T-cell (primary cell): ENCODE data around the gene MORN2. TPM values are rescaled to one million over a fixed set of nuclear protein-coding genes. Genes with fewer than 3 reads are reported as not detected.

Experiments used
- ATAC-seq, 4 experiments: fragments of 200-7000 bp in 3 of 4; fragments of 150-1000 bp in 1 of 4; cut with Tn5 transposase; replicated peaks in 1 of 4; 1 replicate in 3 of 4; 2 replicates in 1 of 4; pipeline ENCODE4 v1.10.0; 2021; ENCODE audit warnings: moderate library complexity in 3 of 4, mild to moderate bottlenecking in 2 of 4, moderate number of reproducible peaks in 1 of 4
- CTCF ChIA-PET, 2 donors: fragments of 300-600 bp; sonication (Branson Sonifier 250); formaldehyde crosslinking; loops; one replicate each; lab custom pipeline; 2022; ENCODE audit warnings: antibody characterized with exemption in 2 of 2; lab: Charles Lee
- POLR2A ChIA-PET, 2 donors: fragments of 300-600 bp; sonication (Branson Sonifier 250); formaldehyde crosslinking; loops; one replicate each; lab custom pipeline; 2022; ENCODE audit warnings: antibody characterized with exemption in 2 of 2; lab: Charles Lee
- DNase-seq, 35 experiments: peaks; one replicate each; pipeline versions ENCODE4 v3.0.0 to v3.0.0-alpha.2; 2013 to 2023
- H3K27ac ChIP-seq: one replicate; pipeline ENCODE4 v1.5.1; 2013; ENCODE audit warnings: low read length
- H3K27me3 ChIP-seq, 2 experiments: replicated peaks in 1 of 2; 1 replicate in 1 of 2; 2 replicates in 1 of 2; pipeline versions ENCODE4 v1.6.1 to v1.7.0; 2013; ENCODE audit warnings: low read length in 1 of 2, mixed read lengths in 1 of 2; ENCODE audit not compliant: control insufficient read depth in 2 of 2, insufficient read depth in 2 of 2; ENCODE audit errors: extremely low read depth in 1 of 2
- H3K36me3 ChIP-seq, 2 donors: 1 replicate in 1 of 2; 2 replicates in 1 of 2; pipeline versions ENCODE4 v1.6.1 to v1.7.0; 2013; ENCODE audit warnings: low read length in 1 of 2; ENCODE audit not compliant: control insufficient read depth in 2 of 2, insufficient read depth in 1 of 2; ENCODE audit errors: extremely low read depth in 1 of 2
- H3K4me1 ChIP-seq, 2 experiments: 1 replicate in 1 of 2; 2 replicates in 1 of 2; pipeline versions ENCODE4 v1.6.1 to v1.7.0; 2013; ENCODE audit warnings: low read length in 2 of 2, mixed read lengths in 1 of 2; ENCODE audit not compliant: insufficient read depth in 2 of 2, control insufficient read depth in 1 of 2; ENCODE audit errors: extremely low read depth in 1 of 2
- H3K4me3 ChIP-seq, 2 donors: 1 replicate in 1 of 2; 2 replicates in 1 of 2; pipeline versions ENCODE4 v1.5.1 to v1.7.0; 2013; ENCODE audit warnings: mild to moderate bottlenecking in 2 of 2, low read length in 1 of 2, moderate library complexity in 1 of 2; ENCODE audit not compliant: control insufficient read depth in 1 of 2; ENCODE audit errors: extremely low read depth in 1 of 2
- H3K9me3 ChIP-seq: 2 replicates; pipeline ENCODE4 v1.7.0; 2013
- H3K27ac Mint-ChIP-seq, 2 donors: one replicate each; pipeline ENCODE4 v1.8.0; 2020 to 2021; ENCODE audit warnings: mild to moderate bottlenecking in 2 of 2, mixed read lengths in 2 of 2
- H3K27me3 Mint-ChIP-seq, 2 donors: one replicate each; pipeline ENCODE4 v1.8.0; 2021 to 2022; ENCODE audit warnings: mixed read lengths in 2 of 2
- H3K36me3 Mint-ChIP-seq: one replicate; pipeline ENCODE4 v1.8.0; 2021; ENCODE audit warnings: mixed read lengths
- H3K4me1 Mint-ChIP-seq, 3 donors: one replicate each; pipeline ENCODE4 v1.8.0; 2020 to 2022; ENCODE audit warnings: mixed read lengths in 3 of 3, mild to moderate bottlenecking in 1 of 3
- H3K4me3 Mint-ChIP-seq, 3 donors: one replicate each; pipeline ENCODE4 v1.8.0; 2020 to 2022; ENCODE audit warnings: mild to moderate bottlenecking in 3 of 3, mixed read lengths in 3 of 3, moderate library complexity in 3 of 3
- H3K9me3 Mint-ChIP-seq, 3 donors: one replicate each; pipeline ENCODE4 v1.8.0; 2020 to 2022; ENCODE audit warnings: mixed read lengths in 3 of 3
- WGBS: methylation state at CpG from one replicate; pipeline ENCODE4 v1.1.5; 2013; ENCODE audit warnings: missing lambda C conversion rate; ENCODE audit not compliant: insufficient coverage; 5-methylcytosine and 5-hydroxymethylcytosine counted together
- total RNA-seq, 35 experiments: library from RNA in 6 of 35; stranded (reverse) in 6 of 35; fragments of 120-200 nt in 1 of 35; gene quantifications; one replicate each; pipeline versions ENCODE4 v1.2.1 to v1.2.4 and lab custom pipeline; 2013 to 2026

Gene MORN2
- total RNA-seq, 5 donors from 2014 or later (not counting 1 experiment from before 2014, with no cell fraction given), result 1.1 to 2.1 (median 1.5) TPM

DNA sequence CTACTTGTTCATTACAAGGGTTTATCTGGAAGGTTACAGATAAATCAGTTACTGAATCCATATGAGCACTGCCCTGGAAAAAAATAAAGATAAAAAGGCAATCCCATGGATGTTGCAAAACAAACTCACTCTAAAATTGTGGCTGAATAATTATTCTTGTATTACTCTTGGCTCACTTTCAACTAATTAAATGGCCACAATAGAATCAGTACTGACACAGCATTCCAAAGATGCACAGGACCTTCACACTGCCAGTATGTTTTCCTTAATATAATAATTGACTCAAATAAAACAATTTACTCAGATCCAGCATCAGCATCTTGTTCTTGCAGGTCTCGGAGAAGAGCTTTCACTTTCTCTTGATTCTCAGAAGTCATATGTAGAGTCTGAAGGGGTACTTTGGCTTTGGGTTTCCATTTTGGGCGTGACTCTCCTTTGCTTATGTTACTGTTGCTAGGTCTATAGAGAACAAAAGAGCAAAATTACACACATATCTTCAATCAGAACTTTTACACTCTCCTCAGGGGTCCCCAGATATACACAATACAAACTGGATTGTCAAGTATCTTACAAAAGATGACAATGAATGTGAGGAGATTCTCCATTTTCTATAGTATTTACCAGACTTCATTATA, 12.6 kb upstream of the MORN2 start:
- POLR2A ChIA-PET, result no interaction called here
- H3K27me3 Mint-ChIP-seq, result no peaks in the 10 kb centered on the region

DNA sequence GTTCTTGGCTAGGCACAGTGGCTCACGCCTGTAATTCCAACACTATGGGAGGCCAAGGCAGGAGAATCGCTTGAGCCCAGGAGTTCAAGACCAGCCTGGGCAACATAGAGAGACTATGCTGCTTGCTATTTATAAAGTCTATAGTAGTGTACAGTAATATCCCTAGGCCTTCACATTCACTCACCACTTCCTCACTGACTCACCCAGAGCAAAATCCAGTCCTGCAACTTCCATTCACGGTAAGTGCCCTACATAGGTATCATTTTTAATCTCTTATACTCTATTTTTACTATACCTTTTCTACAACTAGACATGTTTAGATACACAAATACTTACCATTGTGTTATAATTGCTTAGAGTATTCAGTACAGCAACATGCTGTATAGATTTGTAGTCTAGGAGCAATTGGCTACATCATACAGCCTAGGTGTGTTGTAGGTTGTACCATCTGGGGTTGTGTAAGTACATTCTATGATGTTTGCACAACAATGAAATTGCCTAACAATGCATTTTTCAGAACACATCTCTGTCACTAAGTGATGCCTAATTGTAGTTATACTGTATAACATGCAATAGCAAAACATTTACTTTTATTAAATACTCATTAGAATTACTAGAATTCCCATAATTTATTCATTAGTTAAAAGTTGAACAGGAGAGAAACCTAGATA, 8.9 kb upstream of the MORN2 start:
- peaks cover 68% of the 10 kb centered on the region for H3K36me3 Mint-ChIP-seq
- ChIA-PET CTCF (no interaction called here), POLR2A (no interaction called here)
- peaks cover under 1% of the 10 kb centered on the region for H3K9me3 ChIP-seq
- peaks cover under 1 to 8% (median 7%) of the 10 kb centered on the region in 3 donors for H3K4me1 Mint-ChIP-seq
- H3K4me1 ChIP-seq, result no peaks in the 10 kb centered on the region
- DNase-seq, result no peak
- H3K9me3 Mint-ChIP-seq, result peaks cover 5 to 15% (median 14%) of the 10 kb centered on the region in 3 donors
- H3K27me3 ChIP-seq, result no peaks in the 10 kb centered on the region
- H3K36me3 ChIP-seq, result peaks cover 0 to 35% of the 10 kb centered on the region in 2 donors
- H3K4me3 Mint-ChIP-seq, result no peak overlapping the region
- ATAC-seq, result no peak
- H3K4me3 ChIP-seq, result no peak overlapping the region
- no peak overlapping the region for H3K27ac ChIP-seq
- 100% methylated on average over 1 of the region's 3 CpGs for WGBS
- no peak overlapping the region for H3K27ac Mint-ChIP-seq
- no peaks in the 10 kb centered on the region for H3K27me3 Mint-ChIP-seq

More for the DNA sequence above, 12.6 kb upstream of the MORN2 start:
- H3K9me3 ChIP-seq, result no peaks in the 10 kb centered on the region
- Mint-ChIP-seq H3K4me3 (no peak overlapping the region), H3K9me3 (no peaks in the 10 kb centered on the region), H3K36me3 (peaks cover 72% of the 10 kb centered on the region), H3K27ac (no peak overlapping the region), H3K4me1 (peaks cover 0 to 8% (median 7%) of the 10 kb centered on the region in 3 donors)
- no peaks in the 10 kb centered on the region for H3K27me3 ChIP-seq
- WGBS, result no CpG with 5 or more reads among the region's 2 CpGs
- no peaks in the 10 kb centered on the region for H3K4me1 ChIP-seq
- no peak overlapping the region for H3K4me3 ChIP-seq
- CTCF ChIA-PET, result no interaction called here
- H3K36me3 ChIP-seq, result peaks cover 0 to 54% of the 10 kb centered on the region in 2 donors
- DNase-seq, result no peak
- no peak overlapping the region for H3K27ac ChIP-seq
- no peak for ATAC-seq

- peaks cover 6 to 10% of the 10 kb centered on the region in 2 experiments for H3K4me1 ChIP-seq
- Mint-ChIP-seq H3K9me3 (peaks cover 5 to 24% (median 14%) of the 10 kb centered on the region in 3 donors), H3K36me3 (peaks cover 46% of the 10 kb centered on the region), H3K4me1 (peaks cover 19 to 39% (median 35%) of the 10 kb centered on the region in 3 donors), H3K27ac (no peak overlapping the region), H3K4me3 (no peak overlapping the region), H3K27me3 (no peaks in the 10 kb centered on the region)
- ChIA-PET POLR2A (no interaction called here), CTCF (interaction anchor here in 1 of 2 donors (0.7 kb wide), 1 partner anchor 8 kb away, joined by 3 read pairs; no protein-coding TSS in a partner anchor)
- no peak overlapping the region for H3K4me3 ChIP-seq
- DNase-seq (no peak), ATAC-seq (no peak)
- no CpG with 5 or more reads among the region's 3 CpGs for WGBS
- peaks cover 0 to 14% of the 10 kb centered on the region in 2 donors for H3K36me3 ChIP-seq
- no peaks in the 10 kb centered on the region for H3K27me3 ChIP-seq
- peaks cover 2% of the 10 kb centered on the region for H3K9me3 ChIP-seq
- H3K27ac ChIP-seq, result no peak overlapping the region
Measured at GRCh38 chr2:38871432-38871831, 4.3 kb upstream of the MORN2 start.

- Mint-ChIP-seq H3K27me3 (no peaks in the 10 kb centered on the region), H3K36me3 (peaks cover 30% of the 10 kb centered on the region), H3K4me3 (peak overlapping the region in 1 of 3 donors; percentile 99), H3K4me1 (peaks cover 25 to 43% (median 40%) of the 10 kb centered on the region in 3 donors), H3K9me3 (peaks cover 5 to 24% (median 14%) of the 10 kb centered on the region in 3 donors), H3K27ac (no peak overlapping the region)
- Histone ChIP-seq H3K4me3 (no peak overlapping the region), H3K27ac (no peak overlapping the region), H3K4me1 (peaks cover 7 to 10% of the 10 kb centered on the region in 2 experiments), H3K27me3 (no peaks in the 10 kb centered on the region), H3K9me3 (peaks cover 2% of the 10 kb centered on the region), H3K36me3 (peaks cover 0 to 3% of the 10 kb centered on the region in 2 donors)
- DNase-seq (no peak), ATAC-seq (no peak)
- ChIA-PET POLR2A (interaction anchor here in 1 of 2 donors (0.7 kb wide), 4 partner anchors 9 to 183 kb away, joined by 3 to 5 read pairs (median 4); no protein-coding TSS in a partner anchor), CTCF (interaction anchor here in 1 of 2 donors (0.6 kb wide), 1 partner anchor 9 kb away, joined by 4 read pairs; no protein-coding TSS in a partner anchor)
- WGBS, result no CpG with 5 or more reads among the region's 5 CpGs
Measured at GRCh38 chr2:38873763-38874162, 2.0 kb upstream of the MORN2 start.

GRCh38 chr2:38875227-38875575, 575 bp upstream of the MORN2 start:
- DNase-seq (no peak), ATAC-seq (no peak)
- H3K4me3 ChIP-seq, result peak overlapping the region; percentile 79 to 88
- Mint-ChIP-seq H3K4me3 (peak overlapping the region; percentile 95 to 99 (median 95)), H3K27me3 (no peaks in the 10 kb centered on the region), H3K27ac (peak overlapping the region; percentile 82 to 88), H3K36me3 (peaks cover 18% of the 10 kb centered on the region), H3K4me1 (peaks cover 25 to 43% (median 40%) of the 10 kb centered on the region in 3 donors), H3K9me3 (peaks cover 2 to 15% (median 5%) of the 10 kb centered on the region in 3 donors)
- no peaks in the 10 kb centered on the region for H3K36me3 ChIP-seq
- peak overlapping the region; percentile 49 for H3K27ac ChIP-seq
- ChIA-PET CTCF (interaction anchor here in 1 of 2 donors (1.0 kb wide), 1 partner anchor 293 kb away, joined by 3 read pairs; no protein-coding TSS in a partner anchor), POLR2A (interaction anchor here in 1 of 2 donors (0.6 kb wide), 2 partner anchors 69 to 1973 kb away, joined by 3 read pairs; no protein-coding TSS in a partner anchor)
- 2% methylated on average over 7 of the region's 10 CpGs for WGBS
- peaks cover 7 to 10% of the 10 kb centered on the region in 2 experiments for H3K4me1 ChIP-seq
- H3K27me3 ChIP-seq, result no peaks in the 10 kb centered on the region
- H3K9me3 ChIP-seq, result peaks cover 2% of the 10 kb centered on the region

DNA sequence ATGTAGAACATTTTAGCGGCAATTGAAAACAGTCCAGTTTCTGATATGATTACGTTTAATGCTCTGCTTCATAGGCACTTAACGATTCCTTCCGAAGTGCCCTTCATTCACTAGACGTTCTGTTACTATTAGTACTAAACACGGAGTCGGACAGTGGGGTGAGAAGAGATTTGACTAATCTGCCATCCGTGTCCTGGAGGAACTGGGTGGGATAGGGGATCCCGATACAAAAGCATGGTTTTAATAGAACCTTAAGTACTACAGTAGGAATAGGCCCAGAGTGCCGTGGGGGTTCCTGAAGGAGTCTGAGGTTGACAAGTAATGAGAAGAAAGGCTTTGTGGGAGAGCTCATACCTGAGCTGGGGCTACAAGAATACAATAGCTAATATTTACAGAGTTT, 631 bp downstream of the MORN2 start:
- ChIA-PET POLR2A (interaction anchor here (0.5 to 1.8 kb wide), 4 partner anchors 70 to 359 kb away, joined by 3 to 13 read pairs (median 6); partner anchors contain the start of gene SRSF7 (in 1 of the 2)), CTCF (interaction anchor here in 1 of 2 donors (1.0 kb wide), 1 partner anchor 294 kb away, joined by 3 read pairs; no protein-coding TSS in a partner anchor)
- ATAC-seq (no peak), DNase-seq (peak in 1 of 35 experiments; percentile 2)
- peak overlapping the region; percentile 82 to 88 for H3K27ac Mint-ChIP-seq
- peaks cover 25 to 43% (median 40%) of the 10 kb centered on the region in 3 donors for H3K4me1 Mint-ChIP-seq
- Histone ChIP-seq H3K27me3 (no peaks in the 10 kb centered on the region), H3K36me3 (no peaks in the 10 kb centered on the region), H3K27ac (no peak overlapping the region), H3K4me1 (peaks cover 7 to 10% of the 10 kb centered on the region in 2 experiments), H3K9me3 (peaks cover 2% of the 10 kb centered on the region), H3K4me3 (peak overlapping the region; percentile 79 to 88)
- H3K4me3 Mint-ChIP-seq, result peak overlapping the region; percentile 95 to 99 (median 95)
- peaks cover 0 to 11% (median 1%) of the 10 kb centered on the region in 3 donors for H3K9me3 Mint-ChIP-seq
- peaks cover 16% of the 10 kb centered on the region for H3K36me3 Mint-ChIP-seq
- WGBS, result 75% methylated on average over 6 of the region's 10 CpGs
- H3K27me3 Mint-ChIP-seq, result no peaks in the 10 kb centered on the region
